NCI-H2196 treated with DMSO at 0.1 percent for 48 hours (cell line): ENCODE measurements around the gene FANCD2.
"Not testable (repeated sequence)": the region's sequence is repeated elsewhere in the genome, so short reads cannot be mapped to it uniquely, and the experiment has no call there.

ENCODE experiments used
- DNase-seq: peaks from one replicate; lab custom pipeline; 2025; ENCODE audit not compliant: unreplicated experiment; lab: John Stamatoyannopoulos, UW

The FANCD2 gene

DNA sequence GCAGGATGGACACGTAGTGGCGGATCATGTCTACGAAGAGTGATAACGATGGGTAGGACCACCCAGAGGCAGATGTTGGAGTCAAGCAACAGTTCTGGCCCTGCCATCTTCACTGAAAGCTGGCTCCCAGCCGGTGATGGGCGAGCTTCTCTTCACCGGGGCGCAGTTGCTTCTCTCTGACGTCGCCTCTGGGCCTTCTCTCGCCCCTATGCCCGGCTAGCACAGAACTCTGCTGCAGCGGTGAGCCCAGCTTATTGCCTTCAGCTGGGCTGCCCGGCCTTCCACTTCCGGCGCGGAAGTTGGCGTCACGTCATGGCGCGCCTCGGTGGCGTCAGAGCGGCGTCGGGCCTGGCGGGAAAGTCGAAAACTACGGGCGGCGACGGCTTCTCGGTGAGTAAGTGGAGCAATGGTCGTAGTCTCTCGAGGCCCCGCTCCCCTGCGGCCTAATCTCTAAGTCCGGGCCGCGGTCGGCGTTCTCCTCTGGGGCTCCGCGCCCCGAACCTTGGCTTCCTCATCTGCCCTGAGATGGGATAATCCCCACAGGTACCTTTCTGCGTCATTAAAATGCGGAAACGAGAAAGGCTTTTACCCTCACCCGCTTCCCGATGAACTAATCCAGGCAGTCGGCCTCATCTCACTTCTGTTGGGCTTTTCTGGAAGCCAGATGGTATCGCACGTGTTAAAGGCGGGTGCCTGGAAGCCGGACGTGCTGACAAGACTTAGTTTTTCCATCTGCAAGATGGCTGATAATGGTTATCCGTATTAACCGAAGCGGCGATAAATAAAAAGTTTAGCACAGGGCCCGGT is at the start of gene FANCD2:
TSS of gene FANCD2 (plus strand) at position 354 of the 807 bp plus-strand sequence. CDS start 2,221 bp downstream, outside the sequence.
- DNase-seq = peak; percentile 35

- peak; percentile 55 for DNase-seq
These were observed 49.2 kb upstream of the FANCD2 start for GRCh38 chr3:9976721-9977709.

GRCh38 chr3:9978710-9979305 is 47.4 kb upstream of the FANCD2 start:
- DNase-seq = no peak

GRCh38 chr3:9980251-9980650 is 46.0 kb upstream of the FANCD2 start:
- no peak for DNase-seq

GRCh38 chr3:9986230-9986725 is 40.0 kb upstream of the FANCD2 start:
- no peak for DNase-seq

DNA sequence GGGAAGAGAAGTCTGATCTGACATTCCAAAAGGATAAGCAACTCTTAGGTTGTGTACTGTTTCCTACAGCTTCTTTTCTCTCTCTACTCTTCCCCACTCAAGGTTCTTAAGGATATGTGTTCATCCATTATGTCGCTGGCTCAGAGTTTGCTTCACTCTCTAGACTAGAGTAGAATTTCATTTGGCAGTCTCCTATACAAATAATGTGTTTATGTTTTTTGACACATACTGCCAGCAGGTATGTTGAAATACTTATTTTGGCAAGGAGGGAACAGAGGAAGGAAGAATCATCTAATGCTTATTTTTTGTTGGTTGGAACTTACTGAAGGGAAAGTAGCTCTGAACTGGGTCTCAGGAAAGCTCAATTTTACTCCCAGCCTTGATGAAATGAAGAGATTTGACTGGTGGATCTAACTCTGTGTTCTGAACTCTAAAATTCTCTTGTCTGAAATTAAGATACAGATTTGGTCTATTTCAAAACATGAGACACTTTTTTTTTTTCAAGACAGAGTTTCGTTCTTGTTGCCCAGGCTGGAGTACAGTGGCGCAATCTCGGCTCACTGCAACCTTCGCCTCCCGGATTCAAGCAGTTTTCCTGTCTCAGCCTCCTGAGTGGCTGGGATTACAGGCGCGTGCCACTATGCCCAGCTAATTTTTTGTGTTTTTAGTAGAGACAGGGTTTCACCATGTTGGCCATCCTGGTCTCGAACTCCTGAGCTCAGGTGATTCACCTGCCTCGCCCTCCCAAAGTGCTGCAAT is 32.0 kb upstream of the FANCD2 start:
- DNase-seq = no peak

DNA sequence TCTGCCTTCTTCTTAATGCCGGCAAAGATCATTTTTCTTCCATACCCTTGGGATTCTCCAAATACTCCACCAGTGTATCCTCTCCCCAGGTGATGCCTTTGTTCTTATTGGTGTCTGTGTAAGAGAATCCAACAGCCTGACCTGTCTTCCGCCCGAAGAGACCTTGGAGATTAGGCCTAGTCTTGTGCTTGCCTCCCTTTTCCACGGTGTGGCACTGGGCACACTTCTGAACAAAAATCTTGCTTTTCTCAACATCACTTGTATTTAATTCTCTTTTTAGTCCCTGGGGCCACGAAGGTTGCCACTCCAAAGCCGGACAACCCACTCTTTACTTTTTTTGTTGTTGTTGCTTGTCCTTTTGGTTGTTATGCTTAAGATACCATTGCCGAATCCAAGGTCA is 25.6 kb upstream of the FANCD2 start:
- DNase-seq = no peak

DNA sequence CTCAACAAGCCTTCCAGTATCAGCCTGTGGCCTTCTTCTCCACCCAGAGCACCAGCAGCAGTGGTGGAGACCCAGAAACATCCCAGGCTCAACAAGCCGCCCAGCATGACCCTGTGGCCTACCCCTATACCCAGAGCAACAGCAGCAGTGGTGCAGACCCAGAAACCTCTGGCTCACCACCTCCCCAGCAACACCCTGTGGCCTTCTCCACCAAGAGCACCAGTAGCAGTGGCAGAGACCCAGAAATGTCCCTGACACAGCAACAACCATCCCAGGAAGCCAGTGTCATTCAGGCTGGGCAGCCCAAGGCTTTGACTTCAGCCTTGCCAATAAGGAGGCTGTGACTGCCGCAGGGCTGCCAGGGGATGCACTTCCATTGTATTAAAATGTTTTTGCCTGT is 23.3 kb upstream of the FANCD2 start:
- no peak for DNase-seq

- no peak for DNase-seq
These were observed 21.7 kb upstream of the FANCD2 start for GRCh38 chr3:10004506-10004905.

DNA sequence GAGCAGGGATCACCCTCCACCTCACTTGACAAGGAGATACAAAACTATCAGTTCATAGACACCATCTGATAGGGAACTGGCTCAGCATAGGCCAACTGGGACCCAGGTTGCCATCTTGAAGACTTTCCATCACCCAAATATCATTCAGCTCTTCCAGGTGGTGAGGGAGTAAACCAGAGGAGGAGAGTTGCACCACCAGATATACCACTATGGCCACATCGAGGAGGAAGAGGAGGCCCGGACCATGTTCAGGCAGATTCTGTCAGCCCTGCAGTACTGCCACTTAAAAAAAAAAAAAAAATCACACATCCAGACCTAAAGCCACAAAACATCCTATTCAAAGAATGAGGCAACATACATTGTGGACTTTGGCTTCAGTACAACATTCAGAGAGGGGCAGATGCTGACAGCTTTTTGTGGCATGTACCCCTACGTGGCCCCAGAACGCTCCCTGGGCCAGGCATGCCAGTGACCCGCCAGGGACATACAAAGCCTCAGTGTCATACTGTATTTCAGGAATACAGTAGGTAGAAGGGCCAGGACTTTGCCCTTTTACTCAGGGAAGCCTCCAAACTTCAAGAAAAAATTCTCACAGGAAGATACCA is 21.2 kb upstream of the FANCD2 start:
- DNase-seq = no peak

- DNase-seq = no peak
These were observed 20.0 kb upstream of the FANCD2 start for GRCh38 chr3:10006048-10006761.

DNA sequence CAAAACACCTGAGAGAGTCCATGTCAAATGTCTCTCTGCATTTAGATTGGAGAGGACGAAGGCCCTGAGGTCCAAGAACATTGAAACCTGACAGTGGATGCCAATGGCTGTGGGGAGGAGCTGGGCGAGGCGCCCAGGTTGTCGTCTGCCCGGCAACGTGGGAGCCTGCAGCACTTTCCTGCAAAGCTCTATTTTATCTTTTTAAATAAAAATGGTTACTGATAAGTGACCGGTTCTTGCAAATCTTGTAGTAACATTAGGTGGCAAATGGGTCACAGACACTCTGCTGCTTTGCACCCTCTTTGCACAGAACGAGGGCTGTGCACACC is 19.5 kb upstream of the FANCD2 start:
- no peak for DNase-seq

DNA sequence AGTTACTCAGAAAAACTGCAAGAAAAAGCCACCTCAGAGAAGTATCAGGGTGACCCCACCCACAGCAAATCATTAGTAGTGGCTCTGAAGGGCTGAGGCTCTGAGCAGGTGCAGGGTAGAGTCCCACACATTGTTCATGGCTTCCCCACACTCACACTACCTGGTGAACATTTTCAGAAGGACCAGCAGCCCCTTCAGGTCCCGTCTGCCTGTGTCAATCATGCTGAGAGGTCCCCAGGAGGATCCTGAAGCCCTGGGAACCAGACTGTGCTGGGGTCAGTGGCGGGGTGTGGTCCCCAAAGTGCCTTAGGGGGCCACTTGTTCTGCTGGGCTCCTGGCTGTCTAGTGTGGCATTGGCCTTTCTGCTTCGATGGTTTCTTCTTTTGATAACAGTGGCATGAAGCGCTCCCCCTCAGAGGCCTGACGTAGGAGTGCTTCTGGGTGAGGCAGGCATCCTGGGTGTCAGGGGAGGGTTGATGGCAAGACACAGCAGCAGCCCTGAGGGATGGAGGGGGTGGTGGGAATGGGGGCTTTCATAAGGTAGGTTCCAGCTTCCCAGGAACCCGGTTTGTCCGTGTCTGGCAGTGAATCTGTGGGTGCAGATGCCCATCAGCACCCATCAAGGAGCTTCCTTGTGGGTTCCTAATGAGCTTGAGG is 19.0 kb upstream of the FANCD2 start:
- no peak for DNase-seq

- not testable (repeated sequence) for DNase-seq
These were observed 18.0 kb upstream of the FANCD2 start for GRCh38 chr3:10008216-10008587.

DNA sequence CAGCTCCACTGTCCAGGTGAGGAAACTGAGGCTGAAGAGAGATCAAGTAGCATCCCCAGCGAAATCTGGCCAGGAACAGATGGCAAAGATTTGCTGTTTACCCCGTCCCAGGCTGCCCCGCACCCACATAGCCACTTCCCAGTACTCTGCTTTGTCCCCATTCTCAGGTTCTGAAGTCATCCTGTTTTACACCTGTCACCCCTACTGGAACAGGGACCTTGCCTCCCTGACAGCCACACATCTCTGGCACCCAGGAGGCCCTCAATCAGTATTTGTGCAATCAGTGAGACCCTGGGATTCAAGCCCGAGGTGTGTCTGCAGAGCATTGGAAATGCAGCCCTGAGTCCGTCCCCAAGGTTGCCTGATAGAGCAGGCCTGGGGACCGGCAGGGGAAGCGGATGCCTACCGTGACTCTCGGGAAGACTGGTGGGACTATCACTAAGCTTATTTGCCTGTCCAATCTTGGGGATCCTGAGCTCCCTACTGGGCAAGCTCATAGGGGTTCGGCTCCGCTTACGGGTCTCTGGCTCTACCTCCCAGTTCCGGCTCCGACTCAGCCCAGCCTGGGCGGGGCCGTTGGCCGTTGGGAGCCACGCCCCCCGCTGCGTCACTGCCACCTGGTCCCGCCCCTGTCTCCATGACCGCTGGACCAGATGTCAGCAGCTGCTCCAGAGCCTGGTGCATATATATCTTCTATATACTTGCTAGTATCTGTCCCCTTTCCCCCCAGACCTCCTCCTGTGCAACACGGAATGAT is 17.5 kb upstream of the FANCD2 start:
- peak; percentile 29 for DNase-seq

- no peak for DNase-seq
These were observed 15.8 kb upstream of the FANCD2 start for GRCh38 chr3:10010421-10010877.

DNA sequence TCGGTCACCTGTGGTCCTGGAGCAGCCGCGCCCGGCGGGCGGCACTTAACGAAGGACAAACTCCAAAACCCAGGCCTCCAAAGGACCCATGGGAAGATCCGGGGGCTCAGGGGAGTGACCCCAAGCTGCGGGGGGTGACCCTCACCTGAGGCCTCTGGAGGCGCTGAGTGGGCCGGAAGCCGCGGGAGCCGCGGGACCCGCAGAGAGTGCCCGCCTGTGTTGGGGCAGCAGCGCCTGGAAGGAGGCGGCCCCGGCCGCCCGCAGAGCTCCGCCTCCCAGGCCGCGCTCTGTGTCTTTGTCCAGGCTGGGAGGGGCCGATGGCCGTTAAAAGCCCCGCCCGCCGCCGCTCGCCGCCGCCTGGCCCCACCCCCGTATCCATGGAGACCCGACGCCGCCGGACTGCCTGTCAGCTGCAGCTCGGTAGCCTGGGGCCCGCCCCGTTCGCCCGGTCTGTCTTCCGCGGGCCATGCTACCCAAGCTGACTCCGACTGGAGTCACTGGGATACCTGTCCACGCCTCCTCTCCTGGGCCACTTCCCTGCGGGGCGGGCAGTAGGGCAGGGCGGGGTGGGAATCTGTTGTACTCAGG is 15.3 kb upstream of the FANCD2 start:
- peak; percentile 71 for DNase-seq

DNA sequence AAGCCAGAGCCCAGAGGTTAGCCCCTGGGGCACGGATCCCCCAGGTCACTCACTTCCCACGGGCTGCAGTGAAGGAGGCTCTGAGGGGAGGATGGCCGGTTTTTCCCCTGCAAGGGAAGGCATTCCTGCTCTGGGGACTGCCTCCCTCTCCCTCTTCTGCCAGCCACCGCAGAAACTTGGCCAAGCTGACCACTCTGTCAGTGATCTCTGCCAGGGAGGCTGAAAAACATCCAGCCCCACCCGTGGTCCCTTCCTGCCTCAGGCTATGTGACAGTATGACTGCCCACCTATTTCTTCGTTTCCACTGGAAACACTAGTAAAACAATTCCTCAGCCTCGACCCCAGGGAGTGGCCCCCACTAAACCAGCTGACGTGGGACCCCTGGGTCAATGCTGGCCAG is 14.6 kb upstream of the FANCD2 start:
- DNase-seq = no peak
